HEK293T (cell line): ENCODE results near the gene HMGN1.

Experiments
- ARNT ChIP-seq: fragments of 450-650 bp; IDR thresholded peaks from 2 replicates; pipeline ENCODE4 v1.6.1; 2017; ENCODE audit warnings: mild to moderate bottlenecking
- BHLHE40 ChIP-seq: fragments of 450-650 bp; IDR thresholded peaks from 2 replicates; pipeline ENCODE4 v1.6.1; 2016; ENCODE audit warnings: mild to moderate bottlenecking, moderate library complexity, borderline replicate concordance
- FOXM1 ChIP-seq: fragments of 450-650 bp; IDR thresholded peaks from 2 replicates; pipeline ENCODE4 v1.6.1; 2017; ENCODE audit warnings: mild to moderate bottlenecking, borderline replicate concordance
- PKNOX1 ChIP-seq: fragments of 450-650 bp; IDR thresholded peaks from 2 replicates; pipeline ENCODE4 v1.6.1; 2016
- SP1 ChIP-seq: fragments of 450-650 bp; IDR thresholded peaks from 2 replicates; pipeline ENCODE4 v1.6.1; 2017
- SUZ12 ChIP-seq: fragments of 450-650 bp; IDR thresholded peaks from 2 replicates; pipeline ENCODE4 v1.6.1; 2016; ENCODE audit warnings: mild to moderate bottlenecking
- ZNF384 ChIP-seq: fragments of 450-650 bp; IDR thresholded peaks from 2 replicates; pipeline ENCODE4 v1.6.1; 2016

- TF ChIP-seq FOXM1 = no peak
- TF ChIP-seq PKNOX1 = no peak
- TF ChIP-seq SUZ12 = no peak
- no peak for TF ChIP-seq ARNT
- no peak for TF ChIP-seq SP1
- no peak for TF ChIP-seq BHLHE40
- TF ChIP-seq ZNF384 = no peak
Observed at GRCh38 chr21:39346671-39347331, 2.1 kb downstream of the HMGN1 start.
